Measurements from ENCODE around the gene GARNL3.

The GARNL3 gene

DNA sequence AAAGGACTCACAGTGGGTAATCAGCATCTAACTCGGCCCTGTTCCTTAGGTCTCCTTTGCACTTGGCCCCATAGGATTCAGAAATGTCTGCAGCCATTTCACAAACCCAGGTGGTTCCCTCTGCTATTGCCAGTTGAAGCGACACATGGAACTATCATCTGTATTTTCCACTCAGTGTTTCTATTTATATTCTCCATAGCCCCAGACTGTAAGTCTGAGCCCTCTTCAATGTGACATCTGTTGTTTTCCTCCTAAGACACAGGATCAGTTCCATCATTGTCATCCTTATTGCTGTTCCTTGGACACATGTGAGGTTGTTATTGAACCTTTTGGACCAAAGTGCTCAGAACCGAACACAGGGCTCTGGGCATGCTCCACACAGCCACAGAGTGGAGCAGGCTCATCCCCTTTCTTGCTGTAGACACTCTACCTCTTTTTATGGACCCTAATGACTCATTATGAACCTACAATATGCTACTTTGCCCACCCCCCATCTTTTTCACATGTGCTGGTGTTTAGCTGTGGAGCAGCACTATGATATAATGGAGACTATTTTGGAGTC lies 36.4 kb downstream of the GARNL3 start:
- CTCF ChIA-PET, result interaction anchor here (0.6 to 1.1 kb wide), 2 partner anchors 10 to 154 kb away, joined by 3 read pairs; no protein-coding TSS in a partner anchor
- Histone ChIP-seq H3K36me3 (ENCODE audit: control insufficient read depth in 2 of 2, insufficient read depth in 1 of 2, low read length in 2 of 2) (no peaks in the 10 kb centered on the region), H3K4me1 (ENCODE audit: control insufficient read depth, insufficient read depth, low read length) (0 out of 2 replicates have a peak, but pooled peaks cover 3% of the 10 kb centered on the region), H3K27ac (ENCODE audit: extremely low read depth, low read depth, low read length) (no peak overlapping the region), H3K4me3 (ENCODE audit: low read depth, low read length) (no peak overlapping the region), H3K9me3 (ENCODE audit: control insufficient read depth, insufficient read depth, low read depth, low read length) (no peaks in the 10 kb centered on the region)
- POLR2A ChIA-PET, result interaction anchor here (0.9 kb wide), 1 partner anchor 96 kb away, joined by 3 read pairs; the partner anchor contains the start of gene SLC2A8
- TF ChIP-seq ZNF658 (tag by site-specific recombination; IDR thresholded peaks at IDR 0.05), result no peak
- TF ChIP-seq ZNF23 (tag by site-specific recombination; IDR thresholded peaks at IDR 0.05; ENCODE audit: borderline replicate concordance), result no peak
- TF ChIP-seq ZNF707 (tag by site-specific recombination; IDR thresholded peaks at IDR 0.05), result no peak
- no peak for TF ChIP-seq ZNF19 (tag by site-specific recombination; IDR thresholded peaks at IDR 0.05; ENCODE audit: low read depth)
- no peak for TF ChIP-seq ZNF664 (tag by site-specific recombination; IDR thresholded peaks at IDR 0.05)
- TF ChIP-seq ZNF274 (IDR thresholded peaks at IDR 0.05; ENCODE audit: low read length), result no peak
- no peak for TF ChIP-seq ZNF274 (tag by site-specific recombination; IDR thresholded peaks at IDR 0.05; ENCODE audit: borderline replicate concordance)
- TF ChIP-seq ZBTB7A (tag by site-specific recombination; IDR thresholded peaks at IDR 0.05; ENCODE audit: low read depth), result no peak
- TF ChIP-seq ZNF140 (tag by site-specific recombination; IDR thresholded peaks at IDR 0.05), result no peak
- TF ChIP-seq SCRT2 (tag by site-specific recombination; IDR thresholded peaks at IDR 0.05), result no peak
- TF ChIP-seq KLF10 (tag by site-specific recombination; IDR thresholded peaks at IDR 0.05), result no peak
- TF ChIP-seq, protein P1, sequence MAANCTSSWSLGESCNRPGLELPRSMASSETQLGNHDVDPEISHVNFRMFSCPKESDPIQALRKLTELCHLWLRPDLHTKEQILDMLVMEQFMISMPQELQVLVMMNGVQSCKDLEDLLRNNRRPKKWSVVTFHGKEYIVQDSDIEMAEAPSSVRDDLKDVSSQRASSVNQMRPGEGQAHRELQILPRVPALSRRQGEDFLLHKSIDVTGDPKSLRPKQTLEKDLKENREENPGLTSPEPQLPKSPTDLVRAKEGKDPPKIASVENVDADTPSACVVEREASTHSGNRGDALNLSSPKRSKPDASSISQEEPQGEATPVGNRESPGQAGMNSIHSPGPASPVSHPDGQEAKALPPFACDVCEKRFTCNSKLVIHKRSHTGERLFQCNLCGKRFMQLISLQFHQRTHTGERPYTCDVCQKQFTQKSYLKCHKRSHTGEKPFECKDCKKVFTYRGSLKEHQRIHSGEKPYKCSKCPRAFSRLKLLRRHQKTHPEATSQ (tag by site-specific recombination; IDR thresholded peaks at IDR 0.05), result no peak
- TF ChIP-seq ZNF596 (tag by site-specific recombination; IDR thresholded peaks at IDR 0.05), result no peak
- TF ChIP-seq ZNF555 (tag by site-specific recombination; conservative IDR thresholded peaks at IDR 0.05), result no peak
- TF ChIP-seq ZNF121 (tag by site-specific recombination; IDR thresholded peaks at IDR 0.05), result no peak

- Histone ChIP-seq H3K27ac (ENCODE audit: extremely low read depth, low read depth, low read length) (no peak overlapping the region), H3K36me3 (ENCODE audit: control insufficient read depth in 2 of 2, insufficient read depth in 1 of 2, low read length in 2 of 2) (no peaks in the 10 kb centered on the region), H3K9me3 (ENCODE audit: control insufficient read depth, insufficient read depth, low read depth, low read length) (no peaks in the 10 kb centered on the region), H3K4me3 (ENCODE audit: low read depth, low read length) (no peak overlapping the region), H3K4me1 (ENCODE audit: control insufficient read depth, insufficient read depth, low read length) (0 out of 2 replicates have a peak, but pooled peaks cover 8% of the 10 kb centered on the region)
- POLR2A ChIA-PET, result no interaction called here
- no peak for TF ChIP-seq RBAK (tag by site-specific recombination; IDR thresholded peaks at IDR 0.05)
- CTCF ChIA-PET, result interaction anchor here (0.6 to 1.1 kb wide), 2 partner anchors 66 to 95 kb away, joined by 3 to 4 read pairs; no protein-coding TSS in a partner anchor
These were observed 39.3 kb downstream of the GARNL3 start for GRCh38 chr9:127303830-127304229.

DNA sequence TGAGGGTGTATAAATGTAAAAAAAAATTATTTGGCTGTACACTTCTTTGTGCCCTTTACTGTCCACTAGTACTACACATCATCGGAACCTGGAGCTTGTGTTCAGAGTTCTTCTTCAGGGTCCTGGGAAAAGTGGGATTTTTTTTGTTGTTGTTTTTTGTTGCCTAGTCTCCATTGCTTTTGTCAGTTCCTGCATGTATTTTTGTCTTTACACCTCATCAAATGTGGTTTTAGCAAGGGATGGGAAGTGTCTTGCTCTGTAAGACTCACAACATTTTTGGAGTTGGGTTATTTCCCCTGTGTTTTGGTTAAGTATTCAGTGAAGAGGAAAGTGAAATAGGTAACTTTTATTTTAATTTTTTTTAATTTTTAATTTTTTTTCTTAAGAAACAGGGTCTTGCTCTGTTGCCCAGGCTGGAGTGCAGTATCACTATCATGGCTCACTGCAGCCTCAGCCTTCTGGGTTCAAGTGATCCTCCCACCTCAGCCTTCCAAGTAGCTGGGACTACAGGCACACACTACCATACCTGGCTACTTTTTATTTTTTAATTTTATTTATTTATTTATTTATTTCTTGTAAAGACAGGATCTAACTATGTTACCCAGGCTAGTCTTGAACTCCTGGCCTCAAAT lies 40.7 kb downstream of the GARNL3 start:
- Histone ChIP-seq H3K36me3 (ENCODE audit: control insufficient read depth in 2 of 2, insufficient read depth in 1 of 2, low read length in 2 of 2) (no peaks in the 10 kb centered on the region), H3K9me3 (ENCODE audit: control insufficient read depth, insufficient read depth, low read depth, low read length) (no peaks in the 10 kb centered on the region), H3K4me3 (ENCODE audit: low read depth, low read length) (no peak overlapping the region), H3K4me1 (ENCODE audit: control insufficient read depth, insufficient read depth, low read length) (0 out of 2 replicates have a peak, but pooled peaks cover 9% of the 10 kb centered on the region), H3K27ac (ENCODE audit: extremely low read depth, low read depth, low read length) (no peak overlapping the region)
- POLR2A ChIA-PET, result no interaction called here
- TF ChIP-seq, protein P2, sequence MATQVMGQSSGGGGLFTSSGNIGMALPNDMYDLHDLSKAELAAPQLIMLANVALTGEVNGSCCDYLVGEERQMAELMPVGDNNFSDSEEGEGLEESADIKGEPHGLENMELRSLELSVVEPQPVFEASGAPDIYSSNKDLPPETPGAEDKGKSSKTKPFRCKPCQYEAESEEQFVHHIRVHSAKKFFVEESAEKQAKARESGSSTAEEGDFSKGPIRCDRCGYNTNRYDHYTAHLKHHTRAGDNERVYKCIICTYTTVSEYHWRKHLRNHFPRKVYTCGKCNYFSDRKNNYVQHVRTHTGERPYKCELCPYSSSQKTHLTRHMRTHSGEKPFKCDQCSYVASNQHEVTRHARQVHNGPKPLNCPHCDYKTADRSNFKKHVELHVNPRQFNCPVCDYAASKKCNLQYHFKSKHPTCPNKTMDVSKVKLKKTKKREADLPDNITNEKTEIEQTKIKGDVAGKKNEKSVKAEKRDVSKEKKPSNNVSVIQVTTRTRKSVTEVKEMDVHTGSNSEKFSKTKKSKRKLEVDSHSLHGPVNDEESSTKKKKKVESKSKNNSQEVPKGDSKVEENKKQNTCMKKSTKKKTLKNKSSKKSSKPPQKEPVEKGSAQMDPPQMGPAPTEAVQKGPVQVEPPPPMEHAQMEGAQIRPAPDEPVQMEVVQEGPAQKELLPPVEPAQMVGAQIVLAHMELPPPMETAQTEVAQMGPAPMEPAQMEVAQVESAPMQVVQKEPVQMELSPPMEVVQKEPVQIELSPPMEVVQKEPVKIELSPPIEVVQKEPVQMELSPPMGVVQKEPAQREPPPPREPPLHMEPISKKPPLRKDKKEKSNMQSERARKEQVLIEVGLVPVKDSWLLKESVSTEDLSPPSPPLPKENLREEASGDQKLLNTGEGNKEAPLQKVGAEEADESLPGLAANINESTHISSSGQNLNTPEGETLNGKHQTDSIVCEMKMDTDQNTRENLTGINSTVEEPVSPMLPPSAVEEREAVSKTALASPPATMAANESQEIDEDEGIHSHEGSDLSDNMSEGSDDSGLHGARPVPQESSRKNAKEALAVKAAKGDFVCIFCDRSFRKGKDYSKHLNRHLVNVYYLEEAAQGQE (tag by site-specific recombination; IDR thresholded peaks at IDR 0.05), result no peak
- TF ChIP-seq ZNF571 (tag by site-specific recombination; IDR thresholded peaks at IDR 0.05) (no peak), ZNF645 (tag by site-specific recombination; IDR thresholded peaks at IDR 0.05) (no peak), ZNF121 (tag by site-specific recombination; IDR thresholded peaks at IDR 0.05) (peak; percentile 73)
- CTCF ChIA-PET, result no interaction called here
